PC-9 (cell line): ENCODE measurements around the gene MAPKAP1. TPM values are rescaled to one million over a fixed set of nuclear protein-coding genes. Genes with fewer than 3 reads are reported as not detected.

Experiments
- BruUV-seq: library from RNA; stranded (reverse); fragments of 400-500 nt; replicated peaks from 2 replicates; lab custom pipeline; 2021; lab: Mats Ljungman, UMichigan
- CTCF ChIA-PET: fragments of 300-600 bp; sonication (Branson Sonifier 250); formaldehyde crosslinking; loops from one replicate; lab custom pipeline; 2022; ENCODE audit warnings: antibody characterized with exemption; lab: Charles Lee
- POLR2A ChIA-PET: fragments of 300-600 bp; sonication (Branson Sonifier 250); formaldehyde crosslinking; loops from one replicate; lab custom pipeline; 2022; ENCODE audit warnings: antibody characterized with exemption; ENCODE audit not compliant: unreplicated experiment; lab: Charles Lee
- DNase-seq, 2 experiments: peaks; one replicate each; pipeline versions ENCODE4 v3.0.0 to v3.0.0-alpha.2; 2015 to 2022; ENCODE audit warnings: mixed read lengths in 1 of 2
- H2AFZ ChIP-seq: fragments of 200-600 bp; sonication (generic); 2 replicates; pipeline ENCODE4 v1.8.1; 2017; ENCODE audit warnings: antibody characterized with exemption
- H3F3A ChIP-seq: fragments of 200-600 bp; sonication (generic); 2 replicates; pipeline ENCODE4 v1.8.1; 2017; ENCODE audit warnings: antibody characterized with exemption, mild to moderate bottlenecking, low read depth; ENCODE audit not compliant: insufficient read depth
- H3K27ac ChIP-seq: fragments of 200-600 bp; sonication (generic); 2 replicates; pipeline ENCODE4 v1.6.1; 2016; ENCODE audit warnings: mixed run types
- H3K27me3 ChIP-seq: fragments of 200-600 bp; sonication (generic); 2 replicates; pipeline ENCODE4 v1.6.1; 2016; ENCODE audit warnings: low read depth, mixed run types; ENCODE audit not compliant: insufficient read depth
- H3K36me3 ChIP-seq: fragments of 200-600 bp; sonication (generic); 2 replicates; pipeline ENCODE4 v1.6.1; 2016; ENCODE audit warnings: low read depth, mixed run types
- H3K4me1 ChIP-seq: fragments of 200-600 bp; sonication (generic); replicated peaks from 2 replicates; pipeline ENCODE4 v1.6.1; 2016; ENCODE audit warnings: mixed run types; ENCODE audit not compliant: insufficient read depth
- H3K4me2 ChIP-seq: fragments of 200-600 bp; sonication (generic); 2 replicates; pipeline ENCODE4 v1.6.1; 2017; ENCODE audit warnings: mixed run types
- H3K4me3 ChIP-seq: fragments of 200-600 bp; sonication (generic); 2 replicates; pipeline ENCODE4 v1.6.1; 2016; ENCODE audit warnings: mixed run types
- H3K79me2 ChIP-seq: fragments of 200-600 bp; sonication (generic); 2 replicates; pipeline ENCODE4 v1.6.1; 2017; ENCODE audit warnings: low read depth, mixed run types
- H3K9me2 ChIP-seq: fragments of 200-600 bp; sonication (generic); 2 replicates; pipeline ENCODE4 v1.8.1; 2017; ENCODE audit warnings: mild to moderate bottlenecking; ENCODE audit not compliant: insufficient read depth
- H3K9me3 ChIP-seq: fragments of 200-600 bp; sonication (generic); 2 replicates; pipeline ENCODE4 v1.8.1; 2016; ENCODE audit warnings: low read depth; ENCODE audit not compliant: insufficient read depth
- H4K20me1 ChIP-seq: fragments of 200-600 bp; sonication (generic); 2 replicates; pipeline ENCODE4 v1.8.1; 2017; ENCODE audit not compliant: insufficient read depth
- EZH2 ChIP-seq: fragments of 200-600 bp; sonication (generic); IDR thresholded peaks from 2 replicates; pipeline ENCODE4 v1.8.0; 2017; ENCODE audit warnings: antibody characterized with exemption, low read depth
- intact Hi-C: fragments of 100-400 bp; cut with micrococcal nuclease; formaldehyde crosslinking; loops from one replicate; pipeline ENCODE4 v1.10.0; 2022; ENCODE audit not compliant: unreplicated experiment
- total RNA-seq: library from RNA; stranded (reverse); gene quantifications from 2 replicates; pipeline ENCODE4 v1.2.3, GENCODE V29; 2021
- TF ChIP-seq, protein P1 (sequence below): fragments of 200-600 bp; sonication (generic); conservative IDR thresholded peaks from 2 replicates; pipeline ENCODE4 v1.6.1; 2017; ENCODE audit warnings: mixed run types, antibody characterized with exemption, mild to moderate bottlenecking, moderate library complexity

The MAPKAP1 gene
- total RNA-seq, 1 experiment from 2014 or later: 115 TPM

DNA sequence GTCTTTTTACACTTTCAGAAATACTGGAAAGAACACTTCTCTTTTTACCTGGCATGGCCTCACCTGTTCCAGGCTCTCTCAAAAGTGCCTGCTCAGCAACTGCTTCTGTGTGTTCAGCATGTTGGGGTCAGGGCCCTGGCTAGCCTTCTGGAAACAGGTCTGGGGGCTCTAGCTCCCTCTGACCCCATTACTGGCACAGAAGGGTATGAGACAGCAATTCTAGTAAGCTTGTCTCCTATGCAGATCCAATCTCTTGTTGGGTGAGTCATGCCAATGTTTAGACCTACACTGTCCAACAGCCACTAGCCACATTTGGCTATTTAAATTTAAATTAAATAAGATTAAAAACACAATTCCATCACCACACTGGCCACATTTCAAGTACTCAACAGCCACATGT is 80.8 kb downstream of the MAPKAP1 start:
- CTCF ChIA-PET: no interaction called here
- Histone ChIP-seq H4K20me1 (0 out of 2 replicates have a peak, but pooled peaks cover 3% of the 10 kb centered on the region), H3K27ac (peak overlapping the region; percentile 49), H2AFZ (no peak overlapping the region), H3K4me3 (no peak overlapping the region), H3F3A (peaks cover 9% of the 10 kb centered on the region; the same call in 1 of the 2 replicates), H3K9me2 (no peaks in the 10 kb centered on the region), H3K4me1 (peaks cover 26% of the 10 kb centered on the region), H3K27me3 (no peaks in the 10 kb centered on the region), H3K36me3 (no peaks in the 10 kb centered on the region), H3K4me2 (peak overlapping the region; percentile 11; the same call in 1 of the 2 replicates), H3K9me3 (no peaks in the 10 kb centered on the region), H3K79me2 (peaks cover 58% of the 10 kb centered on the region)
- peak in 1 of 2 experiments; percentile 51 for DNase-seq
- POLR2A ChIA-PET: no interaction called here
- intact Hi-C loops: no loop called here
- TF ChIP-seq, protein P1, sequence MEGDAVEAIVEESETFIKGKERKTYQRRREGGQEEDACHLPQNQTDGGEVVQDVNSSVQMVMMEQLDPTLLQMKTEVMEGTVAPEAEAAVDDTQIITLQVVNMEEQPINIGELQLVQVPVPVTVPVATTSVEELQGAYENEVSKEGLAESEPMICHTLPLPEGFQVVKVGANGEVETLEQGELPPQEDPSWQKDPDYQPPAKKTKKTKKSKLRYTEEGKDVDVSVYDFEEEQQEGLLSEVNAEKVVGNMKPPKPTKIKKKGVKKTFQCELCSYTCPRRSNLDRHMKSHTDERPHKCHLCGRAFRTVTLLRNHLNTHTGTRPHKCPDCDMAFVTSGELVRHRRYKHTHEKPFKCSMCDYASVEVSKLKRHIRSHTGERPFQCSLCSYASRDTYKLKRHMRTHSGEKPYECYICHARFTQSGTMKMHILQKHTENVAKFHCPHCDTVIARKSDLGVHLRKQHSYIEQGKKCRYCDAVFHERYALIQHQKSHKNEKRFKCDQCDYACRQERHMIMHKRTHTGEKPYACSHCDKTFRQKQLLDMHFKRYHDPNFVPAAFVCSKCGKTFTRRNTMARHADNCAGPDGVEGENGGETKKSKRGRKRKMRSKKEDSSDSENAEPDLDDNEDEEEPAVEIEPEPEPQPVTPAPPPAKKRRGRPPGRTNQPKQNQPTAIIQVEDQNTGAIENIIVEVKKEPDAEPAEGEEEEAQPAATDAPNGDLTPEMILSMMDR: no peak
- TF ChIP-seq EZH2: no peak
- BruUV-seq: no TSS peak

DNA sequence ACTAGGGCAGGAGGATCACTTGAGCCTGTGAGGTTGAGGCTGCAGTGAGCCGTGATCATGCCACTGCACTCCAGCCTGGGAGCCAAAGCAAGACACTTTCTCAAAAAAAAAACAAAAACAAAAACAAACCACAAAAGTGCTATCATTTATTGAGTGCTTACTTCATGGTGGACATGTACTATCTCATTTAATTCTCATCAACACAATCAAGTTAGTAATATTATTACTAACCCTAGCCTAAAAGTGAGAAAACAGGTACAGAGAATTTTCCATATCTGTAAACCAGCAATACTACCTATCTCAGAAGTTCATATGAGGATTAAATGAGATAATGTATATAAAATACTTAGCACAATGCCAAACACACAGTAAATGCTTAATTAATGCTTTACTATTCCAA is 85.8 kb downstream of the MAPKAP1 start:
- Histone ChIP-seq H3K27me3 (no peaks in the 10 kb centered on the region), H3K27ac (no peak overlapping the region), H3K4me3 (no peak overlapping the region), H3K9me2 (no peaks in the 10 kb centered on the region), H3K4me2 (no peak overlapping the region), H3K36me3 (no peaks in the 10 kb centered on the region), H3K4me1 (peaks cover 5% of the 10 kb centered on the region), H4K20me1 (no peaks in the 10 kb centered on the region; the same call in 1 of the 2 replicates), H2AFZ (no peak overlapping the region), H3K79me2 (peaks cover 20% of the 10 kb centered on the region; the same call in 1 of the 2 replicates), H3F3A (peaks cover 10% of the 10 kb centered on the region; the same call in 1 of the 2 replicates), H3K9me3 (no peaks in the 10 kb centered on the region)
- no peak for TF ChIP-seq EZH2
- TF ChIP-seq, protein P1: no peak
- ChIA-PET POLR2A (no interaction called here), CTCF (no interaction called here)
- no TSS peak for BruUV-seq
- DNase-seq: no peak
- intact Hi-C loops: no loop called here

DNA sequence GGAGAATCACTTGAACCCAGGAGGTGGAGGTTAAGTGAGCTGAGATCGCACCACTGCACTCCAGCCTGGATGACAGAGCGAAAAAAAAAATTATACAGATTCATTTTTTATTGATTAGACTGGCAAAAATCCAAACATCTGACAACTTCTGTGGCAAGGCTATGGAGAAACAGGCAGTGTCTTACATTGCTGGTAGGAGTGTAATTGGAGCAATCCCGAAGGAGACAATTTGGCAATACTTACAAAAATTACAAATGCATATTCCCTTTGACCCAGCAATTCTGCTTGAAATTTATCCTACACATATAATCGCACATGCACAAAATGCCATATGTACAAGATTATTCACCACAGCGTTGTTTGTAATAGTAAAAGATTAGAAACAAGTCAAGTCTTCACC is 86.8 kb downstream of the MAPKAP1 start:
- ChIA-PET POLR2A (no interaction called here), CTCF (no interaction called here)
- TF ChIP-seq, protein P1: no peak
- Histone ChIP-seq H2AFZ (no peak overlapping the region), H3K79me2 (peaks cover 20% of the 10 kb centered on the region; the same call in 1 of the 2 replicates), H3F3A (peaks cover 5% of the 10 kb centered on the region; the same call in 1 of the 2 replicates), H3K4me3 (no peak overlapping the region), H3K27me3 (no peaks in the 10 kb centered on the region), H3K36me3 (no peaks in the 10 kb centered on the region), H3K9me2 (no peaks in the 10 kb centered on the region), H4K20me1 (no peaks in the 10 kb centered on the region; the same call in 1 of the 2 replicates), H3K4me1 (no peaks in the 10 kb centered on the region), H3K9me3 (no peaks in the 10 kb centered on the region), H3K4me2 (no peak overlapping the region), H3K27ac (no peak overlapping the region)
- DNase-seq: no peak
- intact Hi-C loops: no loop called here
- no TSS peak for BruUV-seq
